ENCODE measurements around the gene TBL2. TPM values are rescaled to one million over a fixed set of nuclear protein-coding genes. Genes with fewer than 3 reads are reported as not detected.
"Not testable (repeated sequence)": the region's sequence is repeated elsewhere in the genome, so short reads cannot be mapped to it uniquely, and the experiment has no call there.

TBL2 gene
- total and polyA plus RNA-seq, 7 donors = 5.4 to 29.6 (median 25.2) TPM

DNA sequence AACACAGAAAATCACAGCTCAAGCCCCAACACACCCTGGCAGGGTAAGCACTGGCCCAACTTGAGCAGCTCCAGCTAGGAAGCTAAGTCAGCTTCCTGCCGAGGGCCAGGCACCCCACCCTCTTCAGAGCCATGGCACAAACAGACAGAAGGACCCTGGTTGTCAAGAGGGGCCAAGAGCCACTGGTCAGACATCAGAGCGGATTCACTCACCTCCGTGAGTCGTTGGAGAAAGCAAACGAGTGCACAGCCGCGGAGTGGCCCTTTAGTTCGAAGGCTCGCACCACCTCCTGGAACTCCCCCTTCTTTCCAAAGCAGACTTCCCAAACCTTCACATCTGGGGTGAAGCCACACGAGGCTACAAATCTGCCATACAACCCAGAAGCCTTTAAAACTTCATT is 7.4 kb downstream of the TBL2 start:
- Histone ChIP-seq H3K27ac (no peak overlapping the region), H3K4me1 (peaks cover 0 to 7% (median 2%) of the 10 kb centered on the region in 4 donors), H3K27me3 (no peaks in the 10 kb centered on the region), H3K9me3 (no peaks in the 10 kb centered on the region), H3K4me3 (no peak overlapping the region), H3K36me3 (peaks cover 39 to 67% (median 56%) of the 10 kb centered on the region in 4 donors)
- DNase-seq = peak; percentile 29
- TF ChIP-seq POLR2AphosphoS5 (IDR thresholded peaks at IDR 0.05) = no peak
- no peak for TF ChIP-seq EP300 (IDR thresholded peaks at IDR 0.05)
- intact Hi-C loops (cut with DNase I) = no loop called here
- WGBS, 2 donors = 93 to 96% methylated on average over 10 of the region's 10 CpGs

DNA sequence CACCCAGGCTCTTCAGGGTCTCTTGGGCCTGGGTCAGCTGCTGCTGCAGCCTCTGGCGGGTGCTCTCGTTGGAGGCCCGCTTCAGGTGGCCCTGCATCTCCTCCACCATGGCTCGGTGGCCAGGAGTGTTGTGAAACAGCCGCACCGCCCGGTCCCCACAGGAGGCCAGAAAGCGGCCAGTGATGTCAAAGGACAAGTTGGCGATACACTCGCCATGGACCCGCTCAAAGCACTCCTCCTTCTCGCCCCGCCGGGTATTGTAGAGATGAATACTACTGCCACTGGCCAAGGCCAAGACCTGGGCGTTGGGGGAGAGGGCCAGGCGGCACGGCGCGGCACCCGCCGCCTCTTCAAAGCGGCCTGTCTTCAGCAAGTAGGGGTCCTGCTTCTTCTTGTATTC is 7.9 kb downstream of the TBL2 start:
- no peak overlapping the region for H3K4me3 ChIP-seq
- H3K27ac ChIP-seq = no peak overlapping the region
- 98% methylated on average over 22 of the region's 22 CpGs for WGBS, 2 donors
- TF ChIP-seq POLR2AphosphoS5 (IDR thresholded peaks at IDR 0.05) (no peak), POLR2A (IDR thresholded peaks at IDR 0.05) (no peak), EP300 (IDR thresholded peaks at IDR 0.05) (no peak)
- TF ChIP-seq, protein P1, sequence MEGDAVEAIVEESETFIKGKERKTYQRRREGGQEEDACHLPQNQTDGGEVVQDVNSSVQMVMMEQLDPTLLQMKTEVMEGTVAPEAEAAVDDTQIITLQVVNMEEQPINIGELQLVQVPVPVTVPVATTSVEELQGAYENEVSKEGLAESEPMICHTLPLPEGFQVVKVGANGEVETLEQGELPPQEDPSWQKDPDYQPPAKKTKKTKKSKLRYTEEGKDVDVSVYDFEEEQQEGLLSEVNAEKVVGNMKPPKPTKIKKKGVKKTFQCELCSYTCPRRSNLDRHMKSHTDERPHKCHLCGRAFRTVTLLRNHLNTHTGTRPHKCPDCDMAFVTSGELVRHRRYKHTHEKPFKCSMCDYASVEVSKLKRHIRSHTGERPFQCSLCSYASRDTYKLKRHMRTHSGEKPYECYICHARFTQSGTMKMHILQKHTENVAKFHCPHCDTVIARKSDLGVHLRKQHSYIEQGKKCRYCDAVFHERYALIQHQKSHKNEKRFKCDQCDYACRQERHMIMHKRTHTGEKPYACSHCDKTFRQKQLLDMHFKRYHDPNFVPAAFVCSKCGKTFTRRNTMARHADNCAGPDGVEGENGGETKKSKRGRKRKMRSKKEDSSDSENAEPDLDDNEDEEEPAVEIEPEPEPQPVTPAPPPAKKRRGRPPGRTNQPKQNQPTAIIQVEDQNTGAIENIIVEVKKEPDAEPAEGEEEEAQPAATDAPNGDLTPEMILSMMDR (IDR thresholded peaks at IDR 0.05) = no peak
- no peaks in the 10 kb centered on the region for H3K27me3 ChIP-seq
- peaks cover 39 to 62% (median 56%) of the 10 kb centered on the region in 4 donors for H3K36me3 ChIP-seq
- H3K4me1 ChIP-seq = peaks cover 0 to 8% (median 3%) of the 10 kb centered on the region in 4 donors
- no peaks in the 10 kb centered on the region for H3K9me3 ChIP-seq
- intact Hi-C loops (cut with DNase I) = no loop called here
- peak; percentile 65 for DNase-seq

DNA sequence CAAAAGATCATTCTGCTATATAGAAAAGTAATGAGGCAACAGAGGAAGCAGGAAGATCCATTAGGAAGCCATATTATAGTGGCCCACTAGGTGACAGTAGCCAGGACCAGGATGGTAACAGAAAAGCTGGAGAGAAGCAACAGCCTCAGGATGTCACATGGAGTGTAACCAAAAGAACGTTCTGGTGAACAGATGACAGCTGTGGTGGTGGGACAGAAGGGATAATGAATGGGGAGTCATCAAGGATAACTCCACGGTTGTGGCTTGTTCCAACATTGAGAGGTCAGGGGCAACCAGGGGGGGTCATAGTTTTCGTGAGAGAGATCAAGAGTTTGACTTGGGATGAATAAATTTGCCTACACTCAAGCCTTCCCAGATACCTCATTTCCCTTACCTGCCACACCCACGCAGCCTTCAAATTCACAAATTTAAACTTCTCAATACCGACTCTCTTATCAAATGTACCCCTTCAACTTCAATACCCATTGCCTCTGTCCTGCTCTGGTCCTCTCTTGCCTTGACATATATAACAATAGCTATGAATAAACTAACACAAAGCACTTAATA is 9.3 kb downstream of the TBL2 start:
- no peaks in the 10 kb centered on the region for H3K9me3 ChIP-seq
- peaks cover 36 to 54% (median 49%) of the 10 kb centered on the region in 4 donors for H3K36me3 ChIP-seq
- DNase-seq = no peak
- no peak overlapping the region for H3K27ac ChIP-seq
- no peaks in the 10 kb centered on the region for H3K27me3 ChIP-seq
- TF ChIP-seq EP300 (IDR thresholded peaks at IDR 0.05) (no peak), POLR2AphosphoS5 (IDR thresholded peaks at IDR 0.05) (no peak), POLR2A (IDR thresholded peaks at IDR 0.05) (no peak)
- TF ChIP-seq, protein P1 (IDR thresholded peaks at IDR 0.05) = no peak
- 81 to 84% methylated on average over 5 of the region's 5 CpGs for WGBS, 2 donors
- intact Hi-C loops (cut with DNase I) = no loop called here
- no peak overlapping the region for H3K4me3 ChIP-seq
- peaks cover 0 to 7% (median 3%) of the 10 kb centered on the region in 4 donors for H3K4me1 ChIP-seq

DNA sequence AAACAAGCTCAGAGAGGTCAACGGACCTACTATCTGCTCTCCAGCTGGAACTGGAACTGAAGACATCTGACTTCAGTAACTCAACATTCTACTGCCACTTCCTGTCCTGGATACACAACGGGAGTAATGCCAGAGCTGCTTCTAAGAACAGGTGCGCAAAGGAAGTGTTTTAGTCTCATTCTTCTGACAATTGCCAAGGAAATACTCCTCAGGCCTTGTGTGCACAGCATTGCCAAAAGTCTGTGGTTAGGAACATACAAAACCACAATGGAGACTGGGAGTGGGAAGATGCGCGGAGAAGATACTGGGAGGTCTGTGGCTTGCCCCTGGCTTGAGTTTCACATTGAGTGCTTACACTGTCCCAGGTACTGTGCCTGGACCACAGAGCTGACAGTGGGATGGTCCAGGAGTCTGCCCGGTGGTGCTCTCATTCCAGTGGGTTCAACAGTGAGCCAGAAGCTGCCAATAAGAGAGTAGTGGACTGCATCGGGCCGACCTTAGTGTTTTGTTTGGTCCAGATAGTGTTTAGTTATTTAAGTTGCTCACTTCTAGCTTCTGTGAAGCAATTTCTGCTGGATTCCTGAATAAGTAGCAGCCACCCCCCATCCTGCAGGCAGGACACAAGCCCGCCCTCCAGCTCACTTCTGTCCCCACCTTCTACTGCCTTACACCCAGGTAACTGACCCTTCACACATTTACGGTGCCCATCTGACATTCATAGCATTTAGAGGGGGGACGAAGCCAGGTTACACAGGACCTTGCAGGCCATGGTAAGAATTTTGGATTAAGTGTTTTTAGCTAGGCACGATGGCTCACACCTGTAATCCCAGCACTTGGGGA is 10.3 kb downstream of the TBL2 start:
- H3K27ac ChIP-seq = no peak overlapping the region
- DNase-seq = no peak
- peaks cover 0 to 7% (median 3%) of the 10 kb centered on the region in 4 donors for H3K4me1 ChIP-seq
- 76 to 78% methylated on average over 12 of the region's 12 CpGs for WGBS, 2 donors
- H3K9me3 ChIP-seq = no peaks in the 10 kb centered on the region
- peaks cover 25 to 43% (median 38%) of the 10 kb centered on the region in 4 donors for H3K36me3 ChIP-seq
- TF ChIP-seq, protein P1 (IDR thresholded peaks at IDR 0.05) = no peak
- TF ChIP-seq POLR2AphosphoS5 (IDR thresholded peaks at IDR 0.05) = no peak
- TF ChIP-seq EP300 (IDR thresholded peaks at IDR 0.05) = no peak
- no peak for TF ChIP-seq POLR2A (IDR thresholded peaks at IDR 0.05)
- H3K4me3 ChIP-seq = no peak overlapping the region
- intact Hi-C loops (cut with DNase I) = no loop called here
- H3K27me3 ChIP-seq = no peaks in the 10 kb centered on the region

DNA sequence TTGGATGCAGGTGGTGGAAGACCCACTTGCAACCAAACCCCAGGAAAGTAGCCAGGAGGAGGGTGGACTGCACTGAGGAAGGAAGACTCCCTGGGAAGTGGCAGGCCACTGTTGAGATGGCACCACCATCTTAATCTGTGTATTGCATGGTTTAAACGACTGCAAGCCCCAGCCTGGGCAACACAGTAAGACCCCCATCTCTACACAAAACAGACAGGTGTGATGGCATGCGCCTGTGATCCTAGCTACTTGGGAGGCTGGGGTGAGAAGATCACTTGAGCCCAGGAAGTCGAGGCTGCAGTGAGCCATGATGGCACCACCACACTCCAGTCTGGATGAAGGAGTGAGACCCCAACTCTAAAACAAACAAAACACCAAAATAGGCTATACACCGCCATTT is 11.2 kb downstream of the TBL2 start:
- Histone ChIP-seq H3K9me3 (no peaks in the 10 kb centered on the region), H3K27ac (no peak overlapping the region), H3K36me3 (peaks cover 16 to 34% (median 29%) of the 10 kb centered on the region in 4 donors), H3K4me1 (peaks cover 0 to 7% (median 3%) of the 10 kb centered on the region in 4 donors), H3K4me3 (no peak overlapping the region), H3K27me3 (no peaks in the 10 kb centered on the region)
- intact Hi-C loops (cut with DNase I) = no loop called here
- DNase-seq = no peak
- TF ChIP-seq POLR2AphosphoS5 (IDR thresholded peaks at IDR 0.05) (no peak), POLR2A (IDR thresholded peaks at IDR 0.05) (no peak), EP300 (IDR thresholded peaks at IDR 0.05) (no peak)
- TF ChIP-seq, protein P1 (IDR thresholded peaks at IDR 0.05) = no peak
- 91 to 94% methylated on average over 4 of the region's 4 CpGs for WGBS, 2 donors

DNA sequence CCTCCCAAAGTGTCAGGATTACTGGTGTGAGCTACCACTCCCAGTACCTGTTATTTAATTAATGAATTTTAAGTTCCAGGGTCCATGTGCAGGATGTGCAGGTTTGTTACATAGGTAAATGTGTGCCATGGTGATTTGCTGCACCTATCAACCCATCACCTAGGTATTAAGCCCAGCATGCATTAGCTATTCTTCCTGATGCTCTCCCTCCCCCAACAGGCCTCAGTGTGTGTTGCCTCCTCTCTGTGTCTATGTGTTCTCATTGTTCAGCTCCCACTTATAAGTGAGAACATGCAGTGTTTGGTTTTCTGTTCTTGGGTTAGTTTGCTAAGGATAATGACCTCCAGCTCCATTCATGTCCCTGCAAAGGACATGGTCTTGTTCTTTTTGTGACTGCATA is 11.9 kb downstream of the TBL2 start:
- intact Hi-C loops (cut with DNase I) = not testable (repeated sequence)

More for the DNA sequence above, 11.9 kb downstream of the TBL2 start:
- peak overlapping the region in 2 of 4 donors; percentile 23 for H3K4me3 ChIP-seq
- H3K4me1 ChIP-seq, H3K27ac ChIP-seq, H3K9me3 ChIP-seq, DNase-seq, H3K27me3 ChIP-seq: not testable (repeated sequence)
- peaks cover 14 to 27% (median 22%) of the 10 kb centered on the region in 4 donors for H3K36me3 ChIP-seq
